ELF-1 (cell line): ENCODE data around the gene ZNF423.
A peak's percentile ranks its signal among the peaks of the same experiment; 100 is the strongest.

ENCODE experiments used
- DNase-seq: peaks from one replicate; pipeline ENCODE4 v3.0.0-alpha.2; 2016; ENCODE audit warnings: low read depth, low spot score

The ZNF423 gene

DNA sequence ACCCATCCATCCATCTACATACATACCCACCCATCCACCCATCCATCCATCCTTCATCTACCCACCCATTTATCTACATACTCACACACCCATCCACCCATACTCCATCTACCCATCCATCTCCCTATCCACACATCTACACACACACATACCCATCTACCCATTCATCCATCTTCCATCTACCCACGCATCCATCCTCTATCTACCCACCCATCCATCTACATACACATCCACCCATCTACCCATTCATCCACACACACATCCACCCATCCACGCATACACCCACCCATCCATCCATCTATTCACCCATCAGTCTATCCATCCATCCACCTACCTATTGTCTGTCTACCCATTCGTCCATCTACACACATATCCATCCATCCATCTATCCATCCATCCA, 227.8 kb downstream of the ZNF423 start:
- no peak for DNase-seq

GRCh38 chr16:49625311-49626065, 230.4 kb downstream of the ZNF423 start:
- no peak for DNase-seq

GRCh38 chr16:49623501-49624266, 232.2 kb downstream of the ZNF423 start:
- no peak for DNase-seq

GRCh38 chr16:49622421-49623402, 233.2 kb downstream of the ZNF423 start:
- no peak for DNase-seq

GRCh38 chr16:49622084-49622390, 233.9 kb downstream of the ZNF423 start:
- DNase-seq = no peak

GRCh38 chr16:49621241-49622083, 234.4 kb downstream of the ZNF423 start:
- no peak for DNase-seq

DNA sequence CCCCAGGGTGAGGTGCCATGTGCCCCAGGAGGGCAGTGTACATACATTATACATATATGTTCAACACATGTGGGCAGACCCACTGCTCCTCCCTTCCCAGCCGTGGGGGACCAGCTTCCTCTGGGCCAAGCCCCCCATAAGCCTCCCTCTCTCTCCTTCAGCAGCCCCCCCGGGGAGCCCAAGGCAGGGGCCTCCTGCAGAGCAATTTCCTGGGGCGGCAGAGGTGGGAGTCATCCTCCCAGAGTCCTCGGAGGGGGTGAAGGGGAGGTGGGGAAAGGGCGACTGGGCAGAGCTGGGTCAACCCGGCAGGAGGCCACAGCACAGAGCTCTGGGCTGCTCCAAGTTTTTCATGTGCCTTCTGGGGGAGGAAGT, 235.1 kb downstream of the ZNF423 start:
- no peak for DNase-seq

GRCh38 chr16:49620158-49620868, 235.6 kb downstream of the ZNF423 start:
- DNase-seq = peak; percentile 42

GRCh38 chr16:49619811-49620157, 236.1 kb downstream of the ZNF423 start:
- no peak for DNase-seq

DNA sequence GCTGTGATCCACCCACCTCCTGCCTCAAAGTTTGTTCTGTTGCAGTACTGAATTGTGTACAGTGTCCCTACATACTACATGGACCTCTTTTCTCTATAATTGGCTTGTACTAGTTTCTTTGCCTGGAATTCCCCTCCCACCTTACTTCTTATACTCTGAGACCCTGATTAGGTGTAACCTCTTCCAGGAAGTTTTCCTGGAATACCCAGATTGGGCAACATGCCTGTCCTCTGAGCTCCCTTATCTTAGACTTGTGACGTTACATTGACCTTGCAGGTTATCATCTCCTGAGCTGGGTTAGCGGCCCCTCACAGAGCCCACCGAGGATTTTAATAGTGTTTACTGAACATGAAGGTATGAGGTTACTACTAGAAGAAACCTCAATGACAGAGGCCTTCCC, 237.0 kb downstream of the ZNF423 start:
- no peak for DNase-seq

DNA sequence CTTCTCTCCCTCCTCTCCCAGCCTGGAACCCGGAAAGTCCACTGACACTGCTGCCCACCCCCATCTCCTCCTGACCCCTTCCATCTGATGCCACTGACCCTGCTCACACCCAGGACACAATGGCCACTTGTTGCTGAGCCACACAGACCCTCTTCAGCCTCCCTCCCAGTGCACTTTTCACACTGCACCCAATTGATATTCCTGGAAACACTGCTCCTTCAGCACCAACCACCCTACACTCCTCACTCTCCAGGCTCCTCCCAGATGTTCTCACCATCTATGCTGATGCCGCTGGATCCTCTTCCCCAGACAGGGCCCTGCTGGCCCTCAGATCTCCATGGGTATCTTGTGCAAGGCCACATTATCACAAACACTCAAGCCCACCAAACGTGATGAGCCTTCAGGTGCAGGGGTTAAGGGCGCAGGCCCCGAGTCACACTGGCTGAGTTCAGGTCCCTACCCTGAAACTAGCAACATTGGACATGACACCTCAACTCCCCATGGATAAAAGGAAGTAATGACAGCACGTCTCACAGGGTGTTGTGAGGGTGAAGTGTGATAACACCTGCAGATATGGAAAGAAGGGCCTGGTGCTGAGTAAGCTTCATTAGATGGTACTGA, 238.1 kb downstream of the ZNF423 start:
- DNase-seq = no peak

GRCh38 chr16:49617016-49617629, 238.8 kb downstream of the ZNF423 start:
- DNase-seq = no peak

- no peak for DNase-seq
Observed at GRCh38 chr16:49615576-49615975, 240.3 kb downstream of the ZNF423 start.

DNA sequence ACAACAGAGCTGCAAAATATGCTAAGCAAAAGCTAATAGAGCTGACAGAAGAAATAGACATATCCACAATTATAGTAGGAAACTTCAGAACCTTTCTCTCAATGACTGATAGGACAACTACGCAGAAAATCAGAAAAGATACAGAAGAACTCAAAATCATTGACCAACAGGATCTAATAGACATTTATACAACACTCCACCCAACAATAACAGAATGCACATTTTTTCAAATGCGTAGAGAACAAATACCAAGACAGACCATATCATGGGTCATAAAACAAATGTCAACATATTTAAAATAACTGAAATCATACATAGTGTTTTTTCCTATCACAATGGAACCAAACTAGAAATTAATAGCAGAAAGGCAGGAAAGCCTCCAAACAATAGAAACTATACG, 244.9 kb downstream of the ZNF423 start:
- no peak for DNase-seq

GRCh38 chr16:49608779-49609178, 247.1 kb downstream of the ZNF423 start:
- DNase-seq = peak; percentile 60

GRCh38 chr16:49608098-49608497, 247.8 kb downstream of the ZNF423 start:
- DNase-seq = no peak

DNA sequence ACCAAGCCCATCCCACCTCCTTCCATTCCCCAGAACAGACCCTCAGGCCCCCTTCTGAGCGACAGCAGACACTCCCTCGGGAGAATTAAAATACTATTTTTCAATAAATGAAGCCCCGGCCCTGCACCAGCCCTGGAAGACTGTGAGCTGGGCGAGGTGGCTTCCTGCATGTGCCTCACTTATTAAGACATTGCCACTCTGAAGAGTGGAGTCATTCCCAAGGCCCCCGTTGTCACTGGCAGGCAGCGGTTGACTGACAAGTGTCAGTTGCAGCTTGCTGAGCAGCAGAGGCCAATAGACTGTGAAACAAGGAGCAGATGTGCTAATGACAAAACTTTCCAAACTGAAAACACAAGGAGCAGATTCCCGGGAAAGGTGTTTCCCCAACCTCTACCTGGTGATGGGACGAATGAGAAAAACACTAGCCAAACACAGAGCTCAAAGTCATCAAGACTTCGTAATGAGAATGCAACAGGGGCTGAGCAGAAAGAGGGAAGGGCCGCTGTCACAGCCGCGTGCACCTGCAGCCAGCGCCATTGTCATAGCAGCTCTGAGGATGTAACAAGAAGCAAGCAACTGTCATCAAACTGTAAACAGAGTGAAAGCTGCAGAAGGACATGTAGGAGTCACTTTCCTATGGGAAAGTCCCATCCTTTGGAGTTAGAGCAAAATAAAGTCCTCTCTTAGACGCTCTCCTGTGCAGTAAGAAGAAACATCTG, 250.2 kb downstream of the ZNF423 start:
- DNase-seq = no peak

DNA sequence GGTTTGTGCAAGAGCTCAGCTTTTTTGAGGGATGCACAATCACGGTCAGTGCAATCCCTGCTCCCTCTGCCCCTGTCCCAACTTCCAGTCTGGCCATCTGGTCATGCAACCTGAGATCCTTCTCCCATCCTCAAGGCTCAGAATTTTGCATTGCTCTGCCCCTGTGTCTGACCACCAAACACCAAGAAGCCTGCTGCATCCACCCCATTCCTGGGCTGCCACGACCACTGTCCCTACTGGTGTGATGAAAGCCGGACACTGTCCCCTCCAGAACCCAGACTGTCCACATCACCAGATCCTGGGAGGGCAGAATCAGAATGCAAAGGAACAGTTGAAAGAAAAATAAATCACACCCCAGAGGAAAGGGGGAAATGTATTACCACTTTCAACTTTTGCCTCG, 251.3 kb downstream of the ZNF423 start:
- no peak for DNase-seq

DNA sequence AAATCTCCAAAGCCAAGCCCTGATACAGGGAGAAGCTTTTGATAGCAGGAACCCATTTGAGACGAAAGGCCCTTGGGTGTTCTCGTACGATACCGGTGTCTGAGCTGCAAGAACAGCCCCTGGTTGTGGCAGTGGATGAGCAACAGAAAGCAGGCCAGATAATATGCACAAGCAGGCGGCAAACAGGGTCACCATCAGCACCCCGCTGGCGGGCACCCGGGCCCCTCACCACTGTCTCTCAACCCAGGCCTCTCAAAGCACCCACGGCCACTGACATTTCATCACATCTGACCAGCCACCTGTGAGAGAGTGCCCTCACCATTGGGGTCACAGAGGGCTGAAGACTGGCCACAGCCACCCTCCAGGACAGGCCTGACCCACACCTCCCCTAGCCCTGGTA, 252.0 kb downstream of the ZNF423 start:
- DNase-seq = no peak
